Kidney epithelial cell (primary cell): Measurements from ENCODE around the gene CDHR4. TPM values are rescaled to one million over a fixed set of nuclear protein-coding genes. Genes with fewer than 3 reads are reported as not detected.

Experiments
- DNase-seq: peaks from one replicate; pipeline ENCODE4 v3.0.0-alpha.2; 2010; ENCODE audit warnings: low read depth
- H3K27me3 ChIP-seq: 2 replicates; pipeline ENCODE4 v1.6.0; 2011; ENCODE audit warnings: low read length; ENCODE audit not compliant: control insufficient read depth, insufficient read depth
- H3K36me3 ChIP-seq: 2 replicates; pipeline ENCODE4 v1.5.1; 2011; ENCODE audit warnings: low read length; ENCODE audit not compliant: control insufficient read depth, insufficient read depth
- H3K4me3 ChIP-seq: 2 replicates; pipeline ENCODE4 v1.5.1; 2011; ENCODE audit warnings: low read depth, mild to moderate bottlenecking, control low read depth, low read length
- total RNA-seq: library from RNA; depleted of rRNA; stranded (reverse); fragments of >200 nt; gene quantifications from 2 replicates; pipeline ENCODE4 v1.2.3, GENCODE V29; 2015
- TF ChIP-seq, protein P1 (sequence below): IDR thresholded peaks from 2 replicates; pipeline ENCODE4 v1.5.1; 2011; ENCODE audit warnings: mild to moderate bottlenecking, moderate library complexity, low read length, control low read depth, inconsistent platforms; ENCODE audit not compliant: insufficient read depth, poor library complexity, severe bottlenecking

CDHR4 gene
- total RNA-seq = not detected in 2 replicates

DNA sequence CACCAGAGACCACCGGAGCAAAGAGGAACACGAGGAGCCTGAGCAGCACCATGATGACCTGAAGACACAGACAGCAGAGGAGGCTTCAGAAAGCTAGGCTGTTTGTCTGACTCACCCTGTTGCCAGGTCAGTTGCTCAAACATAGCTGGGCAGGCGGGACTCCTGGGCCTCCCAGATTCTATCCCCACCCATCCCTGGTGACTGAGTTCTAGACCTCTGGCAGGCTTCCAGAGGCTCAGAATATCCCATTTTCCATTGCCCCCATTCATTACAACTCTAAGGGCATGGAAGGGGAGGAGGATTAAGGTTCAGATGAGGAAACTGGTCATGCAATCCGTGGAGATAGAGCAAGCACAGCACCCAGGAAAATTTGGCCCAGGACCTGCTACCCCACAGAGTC, at the start of gene CDHR4:
CDHR4 (minus strand) TSS at position 113 of the 400 bp plus-strand sequence; CDS start at position 52, 61 bp downstream.
- H3K36me3 ChIP-seq = no peaks in the 10 kb centered on the region
- no peak for DNase-seq
- TF ChIP-seq, protein P1, sequence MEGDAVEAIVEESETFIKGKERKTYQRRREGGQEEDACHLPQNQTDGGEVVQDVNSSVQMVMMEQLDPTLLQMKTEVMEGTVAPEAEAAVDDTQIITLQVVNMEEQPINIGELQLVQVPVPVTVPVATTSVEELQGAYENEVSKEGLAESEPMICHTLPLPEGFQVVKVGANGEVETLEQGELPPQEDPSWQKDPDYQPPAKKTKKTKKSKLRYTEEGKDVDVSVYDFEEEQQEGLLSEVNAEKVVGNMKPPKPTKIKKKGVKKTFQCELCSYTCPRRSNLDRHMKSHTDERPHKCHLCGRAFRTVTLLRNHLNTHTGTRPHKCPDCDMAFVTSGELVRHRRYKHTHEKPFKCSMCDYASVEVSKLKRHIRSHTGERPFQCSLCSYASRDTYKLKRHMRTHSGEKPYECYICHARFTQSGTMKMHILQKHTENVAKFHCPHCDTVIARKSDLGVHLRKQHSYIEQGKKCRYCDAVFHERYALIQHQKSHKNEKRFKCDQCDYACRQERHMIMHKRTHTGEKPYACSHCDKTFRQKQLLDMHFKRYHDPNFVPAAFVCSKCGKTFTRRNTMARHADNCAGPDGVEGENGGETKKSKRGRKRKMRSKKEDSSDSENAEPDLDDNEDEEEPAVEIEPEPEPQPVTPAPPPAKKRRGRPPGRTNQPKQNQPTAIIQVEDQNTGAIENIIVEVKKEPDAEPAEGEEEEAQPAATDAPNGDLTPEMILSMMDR = no peak
- no peak within 1 kb of the TSS for H3K4me3 ChIP-seq
- peaks cover 16% of the 10 kb centered on the region for H3K27me3 ChIP-seq

DNA sequence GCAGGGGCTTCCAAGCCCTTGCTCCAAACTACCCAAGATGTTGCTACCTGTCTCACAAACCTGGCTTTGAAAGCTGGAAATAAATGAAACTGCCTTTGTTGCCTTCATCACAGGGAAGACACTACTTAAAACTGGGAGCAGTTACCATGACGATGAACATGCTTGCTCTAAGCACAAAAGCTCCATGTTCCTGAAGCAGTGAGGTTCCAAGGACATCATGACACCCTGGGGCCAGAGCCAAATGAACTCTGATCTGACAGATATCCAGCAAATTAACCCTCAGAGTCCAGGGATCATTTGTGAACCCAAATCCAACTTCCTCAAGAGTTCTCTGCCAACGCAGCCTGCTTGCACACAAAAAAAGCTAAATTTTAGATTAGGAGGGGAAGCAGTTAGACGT, 46.0 kb upstream of the CDHR4 start:
- no peak overlapping the region for H3K4me3 ChIP-seq
- H3K27me3 ChIP-seq = no peaks in the 10 kb centered on the region
- TF ChIP-seq, protein P1 = no peak
- peaks cover 2% of the 10 kb centered on the region for H3K36me3 ChIP-seq
- no peak for DNase-seq

- TF ChIP-seq, protein P1 = no peak
- DNase-seq = no peak
- no peak overlapping the region for H3K4me3 ChIP-seq
- H3K36me3 ChIP-seq = peaks cover 2% of the 10 kb centered on the region
- no peaks in the 10 kb centered on the region for H3K27me3 ChIP-seq
Measured at GRCh38 chr3:49844464-49845183, 45.0 kb upstream of the CDHR4 start.

GRCh38 chr3:49842843-49843517, 43.3 kb upstream of the CDHR4 start:
- Histone ChIP-seq H3K4me3 (no peak overlapping the region), H3K36me3 (peaks cover 2% of the 10 kb centered on the region), H3K27me3 (no peaks in the 10 kb centered on the region)
- DNase-seq = no peak
- TF ChIP-seq, protein P1 = no peak

DNA sequence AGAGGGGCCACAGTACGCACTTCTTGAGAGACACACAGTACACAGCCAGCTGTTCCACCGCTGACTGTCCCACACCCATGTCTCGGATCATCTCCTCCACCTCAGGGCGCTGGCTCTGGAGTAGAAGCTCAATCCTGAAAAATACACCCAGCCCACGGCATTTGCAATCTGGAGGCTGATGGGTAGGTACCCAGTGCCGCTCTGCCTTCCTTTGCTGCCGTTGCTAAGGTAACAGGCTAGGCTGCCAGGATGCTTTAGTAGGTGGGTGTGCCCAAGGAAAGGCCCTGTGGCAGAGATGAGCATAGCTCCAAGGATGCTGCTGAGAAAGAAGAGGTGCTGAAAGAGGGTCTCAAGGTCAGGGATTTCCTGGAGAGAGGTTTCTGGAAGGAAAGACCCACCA, 42.1 kb upstream of the CDHR4 start:
- TF ChIP-seq, protein P1 = no peak
- DNase-seq = no peak
- Histone ChIP-seq H3K27me3 (no peaks in the 10 kb centered on the region), H3K4me3 (no peak overlapping the region), H3K36me3 (peaks cover 2% of the 10 kb centered on the region)
